ENCODE measurements around the gene CIC.

The CIC gene

GRCh38 chr19:42277821-42278451, 8.9 kb downstream of the CIC start:
- no peak for TF ChIP-seq CTCF (IDR thresholded peaks at IDR 0.05; ENCODE audit: control insufficient read depth, insufficient read depth, low read depth, low read length, missing control alignments)
- H3K4me3 ChIP-seq (ENCODE audit: control insufficient read depth, low read depth, low read length), result no peak overlapping the region
- no peak for DNase-seq (ENCODE audit: low read depth)

- no peak for DNase-seq (ENCODE audit: low read depth)
- TF ChIP-seq CTCF (IDR thresholded peaks at IDR 0.05; ENCODE audit: control insufficient read depth, insufficient read depth, low read depth, low read length, missing control alignments), result no peak
- no peak overlapping the region; the same call in 1 of the 2 replicates for H3K4me3 ChIP-seq (ENCODE audit: control insufficient read depth, low read depth, low read length)
Observed at GRCh38 chr19:42278452-42279154, 9.6 kb downstream of the CIC start.

DNA sequence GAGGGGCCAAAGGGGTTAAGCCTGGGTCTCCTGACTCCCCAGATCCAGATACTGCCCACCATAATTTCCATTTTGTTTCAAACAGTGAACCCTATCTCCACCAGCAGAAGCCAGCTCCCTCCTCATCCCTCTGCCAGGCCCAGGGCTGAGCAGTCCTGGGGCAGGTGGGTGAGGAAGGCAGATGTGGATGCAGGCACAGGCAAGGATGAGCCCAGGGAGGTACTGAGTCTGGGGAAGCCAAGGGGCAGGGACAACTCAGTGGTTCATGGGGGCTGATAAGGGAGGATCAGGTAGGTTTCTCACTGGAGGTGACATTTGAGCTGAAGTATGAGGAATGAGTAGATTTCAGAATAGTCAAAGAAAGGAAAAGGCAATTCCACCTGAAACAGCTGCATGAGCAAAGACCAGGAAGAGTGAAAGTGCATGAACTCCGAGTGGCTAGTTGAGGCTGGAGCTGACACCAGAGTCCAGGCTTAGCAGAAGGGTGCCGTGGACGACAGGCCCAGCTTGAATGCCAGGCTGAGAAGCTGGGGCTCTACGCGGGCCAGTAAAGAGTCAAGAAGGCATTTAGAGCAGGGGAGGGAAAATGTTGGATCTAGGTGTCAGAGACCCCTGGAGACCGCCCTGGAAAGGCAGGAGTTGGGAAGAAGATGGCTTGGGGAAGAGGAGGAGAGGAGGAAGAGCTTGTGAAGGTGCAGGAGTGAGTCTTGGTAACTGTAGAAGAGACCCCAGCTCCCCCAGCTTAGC, 10.3 kb downstream of the CIC start:
- TF ChIP-seq CTCF (IDR thresholded peaks at IDR 0.05; ENCODE audit: control insufficient read depth, insufficient read depth, low read depth, low read length, missing control alignments), result no peak
- peak overlapping the region; percentile 71 for H3K4me3 ChIP-seq (ENCODE audit: control insufficient read depth, low read depth, low read length)
- DNase-seq (ENCODE audit: low read depth), result no peak

DNA sequence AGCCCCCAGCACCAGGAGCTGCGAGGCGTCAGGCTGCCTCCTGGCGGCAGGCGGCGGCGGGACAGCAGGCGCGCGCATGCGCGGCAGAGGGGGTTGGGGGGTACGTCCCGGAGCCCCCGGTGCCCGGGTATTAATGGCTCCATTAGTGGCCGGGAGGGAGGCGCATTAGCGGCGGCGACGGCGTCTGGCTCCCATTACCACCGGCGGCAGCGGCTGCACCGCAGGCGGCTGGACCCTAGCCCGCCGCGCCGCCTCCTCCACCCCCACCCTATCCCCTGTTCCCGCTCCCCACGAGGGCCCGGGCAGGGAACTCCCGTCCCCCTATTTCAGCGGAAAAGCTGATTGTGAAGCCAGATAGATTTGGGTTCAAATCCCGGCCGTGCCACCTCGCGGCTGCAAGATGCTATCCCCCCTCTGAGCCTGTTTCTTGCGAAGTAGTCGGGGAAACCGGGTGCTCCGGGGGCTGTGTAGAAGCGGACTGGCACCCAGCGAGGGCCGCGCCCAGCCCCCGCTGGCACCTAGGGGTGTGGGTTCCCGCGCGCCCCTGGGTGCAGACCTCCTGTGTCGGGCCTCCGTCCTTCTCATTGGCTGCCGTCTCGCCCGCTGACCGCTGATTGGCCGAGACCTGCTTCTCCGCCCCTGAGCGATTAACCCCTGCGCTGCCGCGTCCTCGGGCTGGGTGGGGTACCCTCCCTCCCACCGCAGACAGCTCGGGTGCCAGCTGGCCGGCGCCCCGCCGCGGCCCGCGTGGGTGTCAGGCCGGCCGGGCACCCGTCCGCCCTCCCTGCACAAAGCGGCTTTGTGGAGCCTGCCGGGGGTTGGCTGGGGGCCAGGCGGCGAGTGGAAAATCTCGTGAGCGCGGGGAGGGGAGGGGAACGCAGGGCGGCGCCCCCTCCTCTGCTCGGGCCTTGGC, 11.1 kb downstream of the CIC start:
- H3K4me3 ChIP-seq (ENCODE audit: control insufficient read depth, low read depth, low read length), result peak overlapping the region; percentile 71
- TF ChIP-seq CTCF (IDR thresholded peaks at IDR 0.05; ENCODE audit: control insufficient read depth, insufficient read depth, low read depth, low read length, missing control alignments), result peak; percentile 78
- DNase-seq (ENCODE audit: low read depth), result peak; percentile 43

DNA sequence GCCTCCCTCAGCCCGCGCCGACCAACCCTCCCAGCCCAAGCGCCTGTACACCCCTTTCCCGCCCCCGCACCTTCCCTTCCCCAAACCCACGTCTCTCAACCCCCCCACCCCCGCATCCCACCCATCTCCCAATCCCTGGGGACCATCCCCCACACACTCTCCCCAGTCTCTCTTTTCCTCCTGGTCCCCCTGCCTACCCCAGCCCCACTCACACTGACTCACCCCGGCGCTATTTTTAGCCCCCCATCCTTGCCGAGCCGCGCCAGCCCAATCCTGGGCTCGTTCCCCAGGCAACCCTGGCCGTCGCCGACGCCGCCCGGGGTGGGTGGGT, 11.7 kb downstream of the CIC start:
- DNase-seq (ENCODE audit: low read depth), result no peak

More for the DNA sequence above, 11.7 kb downstream of the CIC start:
- H3K4me3 ChIP-seq (ENCODE audit: control insufficient read depth, low read depth, low read length), result peak overlapping the region; percentile 71
- TF ChIP-seq CTCF (IDR thresholded peaks at IDR 0.05; ENCODE audit: control insufficient read depth, insufficient read depth, low read depth, low read length, missing control alignments), result no peak
